ENCODE measurements around the gene RAB26.

The RAB26 gene

GRCh38 chr16:2148714-2149629, 547 bp downstream of the RAB26 start:
- ChIA-PET POLR2A (ENCODE audit: low non-redundant PET) (no interaction called here), CTCF (interaction anchor here (0.6 to 1.9 kb wide), 3 partner anchors 8 to 126 kb away, joined by 3 to 8 read pairs (median 5); no protein-coding TSS in a partner anchor)
- no peak for DNase-seq (ENCODE audit: low spot score)
- TF ChIP-seq, protein P1, sequence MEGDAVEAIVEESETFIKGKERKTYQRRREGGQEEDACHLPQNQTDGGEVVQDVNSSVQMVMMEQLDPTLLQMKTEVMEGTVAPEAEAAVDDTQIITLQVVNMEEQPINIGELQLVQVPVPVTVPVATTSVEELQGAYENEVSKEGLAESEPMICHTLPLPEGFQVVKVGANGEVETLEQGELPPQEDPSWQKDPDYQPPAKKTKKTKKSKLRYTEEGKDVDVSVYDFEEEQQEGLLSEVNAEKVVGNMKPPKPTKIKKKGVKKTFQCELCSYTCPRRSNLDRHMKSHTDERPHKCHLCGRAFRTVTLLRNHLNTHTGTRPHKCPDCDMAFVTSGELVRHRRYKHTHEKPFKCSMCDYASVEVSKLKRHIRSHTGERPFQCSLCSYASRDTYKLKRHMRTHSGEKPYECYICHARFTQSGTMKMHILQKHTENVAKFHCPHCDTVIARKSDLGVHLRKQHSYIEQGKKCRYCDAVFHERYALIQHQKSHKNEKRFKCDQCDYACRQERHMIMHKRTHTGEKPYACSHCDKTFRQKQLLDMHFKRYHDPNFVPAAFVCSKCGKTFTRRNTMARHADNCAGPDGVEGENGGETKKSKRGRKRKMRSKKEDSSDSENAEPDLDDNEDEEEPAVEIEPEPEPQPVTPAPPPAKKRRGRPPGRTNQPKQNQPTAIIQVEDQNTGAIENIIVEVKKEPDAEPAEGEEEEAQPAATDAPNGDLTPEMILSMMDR (conservative IDR thresholded peaks at IDR 0.05; ENCODE audit: low read depth): no peak
- H3K27ac ChIP-seq: peak overlapping the region; percentile 100

- peak overlapping the region; percentile 100 for H3K27ac ChIP-seq
- TF ChIP-seq, protein P1 (conservative IDR thresholded peaks at IDR 0.05; ENCODE audit: low read depth): no peak
- POLR2A ChIA-PET (ENCODE audit: low non-redundant PET): interaction anchor here (0.6 kb wide), 1 partner anchor 127 kb away, joined by 7 read pairs; no protein-coding TSS in a partner anchor
- CTCF ChIA-PET: interaction anchor here (0.6 to 1.9 kb wide), 4 partner anchors 9 to 127 kb away, joined by 3 to 8 read pairs (median 4); no protein-coding TSS in a partner anchor
- no peak for DNase-seq (ENCODE audit: low spot score)
Measured at GRCh38 chr16:2149630-2150417, 1.4 kb downstream of the RAB26 start.

- no peak for DNase-seq (ENCODE audit: low spot score)
- ChIA-PET CTCF (interaction anchor here (0.6 to 1.9 kb wide), 4 partner anchors 10 to 59 kb away, joined by 3 to 8 read pairs (median 4); no protein-coding TSS in a partner anchor), POLR2A (ENCODE audit: low non-redundant PET) (interaction anchor here (0.6 kb wide), 1 partner anchor 128 kb away, joined by 7 read pairs; no protein-coding TSS in a partner anchor)
- peak overlapping the region; percentile 100 for H3K27ac ChIP-seq
- TF ChIP-seq, protein P1 (conservative IDR thresholded peaks at IDR 0.05; ENCODE audit: low read depth): peak; percentile 16; the same call in 1 of the 2 replicates
Measured at GRCh38 chr16:2150418-2151187, 2.2 kb downstream of the RAB26 start.

- TF ChIP-seq, protein P1 (conservative IDR thresholded peaks at IDR 0.05; ENCODE audit: low read depth): no peak
- DNase-seq (ENCODE audit: low spot score): no peak
- ChIA-PET CTCF (interaction anchor here (0.6 to 0.7 kb wide), 2 partner anchors 11 to 43 kb away, joined by 3 read pairs; no protein-coding TSS in a partner anchor), POLR2A (ENCODE audit: low non-redundant PET) (no interaction called here)
- peak overlapping the region; percentile 100 for H3K27ac ChIP-seq
Measured at GRCh38 chr16:2151188-2152091, 3.0 kb downstream of the RAB26 start.

- peak overlapping the region; percentile 100 for H3K27ac ChIP-seq
- DNase-seq (ENCODE audit: low spot score): no peak
- TF ChIP-seq, protein P1 (conservative IDR thresholded peaks at IDR 0.05; ENCODE audit: low read depth): no peak; the same call in 1 of the 2 replicates
- ChIA-PET POLR2A (ENCODE audit: low non-redundant PET) (interaction anchor here (0.7 kb wide), 1 partner anchor 9 kb away, joined by 3 read pairs; no protein-coding TSS in a partner anchor), CTCF (interaction anchor here (0.7 to 1.4 kb wide), 6 partner anchors 9 to 149 kb away, joined by 3 to 5 read pairs (median 4); partner anchors contain the start of gene NHERF2)
Measured at GRCh38 chr16:2152695-2153506, 4.5 kb downstream of the RAB26 start.
